ENCODE results near the gene ARHGAP15. TPM values are rescaled to one million over a fixed set of nuclear protein-coding genes. Genes with fewer than 3 reads are reported as not detected.

The ARHGAP15 gene
- total and polyA plus RNA-seq, 9 donors, result 1.5 to 10.0 (median 2.6) TPM

DNA sequence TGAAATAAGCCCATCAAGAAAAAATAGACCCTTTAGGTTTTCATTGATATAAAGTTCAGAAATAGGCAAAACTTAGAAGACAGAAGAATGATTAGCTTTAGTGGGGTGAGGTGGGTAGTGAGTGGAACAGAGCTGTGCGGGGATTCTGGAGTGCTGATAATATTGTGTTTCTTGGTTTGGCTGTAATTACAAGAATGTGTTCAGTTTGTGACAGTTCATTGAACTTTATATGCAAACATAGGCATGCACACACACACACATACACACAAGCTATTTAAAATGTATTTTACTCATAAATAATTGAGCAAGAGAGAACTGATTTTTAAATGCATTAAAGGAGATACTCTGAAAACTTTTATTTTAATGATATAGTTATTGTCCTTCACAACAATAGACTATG is 17.1 kb downstream of the ARHGAP15 start:
- H3K27me3 ChIP-seq, result no peaks in the 10 kb centered on the region
- H3K9me3 ChIP-seq, result no peaks in the 10 kb centered on the region
- no peak overlapping the region for H3K4me3 ChIP-seq
- no peak for DNase-seq
- TF ChIP-seq POLR2A (IDR thresholded peaks at IDR 0.05) (no peak), EP300 (IDR thresholded peaks at IDR 0.05) (no peak)
- TF ChIP-seq, protein P1, sequence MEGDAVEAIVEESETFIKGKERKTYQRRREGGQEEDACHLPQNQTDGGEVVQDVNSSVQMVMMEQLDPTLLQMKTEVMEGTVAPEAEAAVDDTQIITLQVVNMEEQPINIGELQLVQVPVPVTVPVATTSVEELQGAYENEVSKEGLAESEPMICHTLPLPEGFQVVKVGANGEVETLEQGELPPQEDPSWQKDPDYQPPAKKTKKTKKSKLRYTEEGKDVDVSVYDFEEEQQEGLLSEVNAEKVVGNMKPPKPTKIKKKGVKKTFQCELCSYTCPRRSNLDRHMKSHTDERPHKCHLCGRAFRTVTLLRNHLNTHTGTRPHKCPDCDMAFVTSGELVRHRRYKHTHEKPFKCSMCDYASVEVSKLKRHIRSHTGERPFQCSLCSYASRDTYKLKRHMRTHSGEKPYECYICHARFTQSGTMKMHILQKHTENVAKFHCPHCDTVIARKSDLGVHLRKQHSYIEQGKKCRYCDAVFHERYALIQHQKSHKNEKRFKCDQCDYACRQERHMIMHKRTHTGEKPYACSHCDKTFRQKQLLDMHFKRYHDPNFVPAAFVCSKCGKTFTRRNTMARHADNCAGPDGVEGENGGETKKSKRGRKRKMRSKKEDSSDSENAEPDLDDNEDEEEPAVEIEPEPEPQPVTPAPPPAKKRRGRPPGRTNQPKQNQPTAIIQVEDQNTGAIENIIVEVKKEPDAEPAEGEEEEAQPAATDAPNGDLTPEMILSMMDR (IDR thresholded peaks at IDR 0.05), result no peak
- no peaks in the 10 kb centered on the region for H3K4me1 ChIP-seq (ENCODE audit: insufficient read depth)
- no peaks in the 10 kb centered on the region for H3K36me3 ChIP-seq
- intact Hi-C loops (cut with DNase I), result no loop called here
- 49 to 67% (median 49%) methylated on average over 1 of the region's 1 CpG for WGBS, 3 donors
- H3K27ac ChIP-seq, result no peak overlapping the region

DNA sequence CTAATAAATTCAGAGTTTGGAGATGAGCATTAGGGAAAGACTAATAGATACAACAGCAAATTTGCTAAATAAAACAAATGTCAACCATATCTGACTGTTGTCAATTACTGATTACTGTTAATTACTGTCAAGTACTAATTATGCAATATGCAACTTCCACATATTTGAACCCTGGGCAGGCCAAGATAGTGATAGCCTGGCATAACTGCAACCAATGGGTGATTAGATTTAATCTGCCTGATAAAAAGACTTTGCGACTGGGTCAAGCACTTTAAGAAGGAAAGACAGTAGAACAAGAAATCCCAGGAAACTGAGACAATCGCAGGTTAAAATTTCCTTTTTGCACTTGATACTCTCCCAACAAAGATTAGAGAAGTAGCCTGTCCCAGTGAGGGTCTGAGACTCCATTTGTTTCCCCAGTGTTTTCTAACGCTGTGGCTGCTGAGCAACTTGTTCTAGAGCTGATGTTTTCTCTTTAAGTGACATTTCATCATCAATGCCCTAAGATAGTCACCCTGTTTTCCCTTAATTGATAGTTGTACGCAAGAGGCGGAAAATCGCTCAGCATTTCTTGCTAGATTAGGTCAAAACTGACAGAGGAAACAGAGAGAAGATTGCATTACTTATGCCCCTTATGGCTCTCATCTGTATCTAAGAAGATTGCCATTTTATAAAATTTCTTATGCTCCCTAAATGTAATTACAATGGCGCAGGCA is 17.8 kb downstream of the ARHGAP15 start:
- H3K4me1 ChIP-seq (ENCODE audit: insufficient read depth), result no peaks in the 10 kb centered on the region
- no peak overlapping the region for H3K4me3 ChIP-seq
- no peak for DNase-seq
- no peaks in the 10 kb centered on the region for H3K27me3 ChIP-seq
- no peaks in the 10 kb centered on the region for H3K36me3 ChIP-seq
- H3K27ac ChIP-seq, result no peak overlapping the region
- TF ChIP-seq, protein P1 (IDR thresholded peaks at IDR 0.05), result no peak
- TF ChIP-seq EP300 (IDR thresholded peaks at IDR 0.05) (no peak), POLR2A (IDR thresholded peaks at IDR 0.05) (no peak)
- no peaks in the 10 kb centered on the region for H3K9me3 ChIP-seq
- intact Hi-C loops (cut with DNase I), result no loop called here
- 86 to 94% (median 91%) methylated on average over 7 of the region's 7 CpGs for WGBS, 3 donors

DNA sequence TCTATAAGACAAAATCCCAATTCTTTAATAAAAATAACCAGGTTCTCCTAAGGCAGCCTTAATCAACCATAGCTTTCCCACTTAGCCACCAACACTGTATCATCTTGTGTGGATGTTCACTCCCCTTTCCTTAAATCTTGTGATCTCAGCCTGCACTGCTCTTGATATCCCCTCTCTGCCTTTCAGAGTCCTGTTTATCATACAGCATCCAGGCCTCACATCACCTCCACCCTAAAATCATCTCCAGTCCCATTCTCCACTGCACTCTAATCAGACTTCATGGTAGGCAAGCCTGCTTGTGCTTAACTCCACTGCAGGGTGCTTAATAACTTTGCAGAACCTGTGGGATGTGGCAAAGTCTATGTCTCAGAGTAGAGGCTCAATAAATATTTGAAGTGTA is 18.8 kb downstream of the ARHGAP15 start:
- Histone ChIP-seq H3K4me1 (ENCODE audit: insufficient read depth) (no peaks in the 10 kb centered on the region), H3K27ac (no peak overlapping the region), H3K36me3 (no peaks in the 10 kb centered on the region), H3K27me3 (no peaks in the 10 kb centered on the region), H3K9me3 (no peaks in the 10 kb centered on the region), H3K4me3 (no peak overlapping the region)
- DNase-seq, result no peak
- intact Hi-C loops (cut with DNase I), result no loop called here
- TF ChIP-seq, protein P1 (IDR thresholded peaks at IDR 0.05), result no peak
- no peak for TF ChIP-seq POLR2A (IDR thresholded peaks at IDR 0.05)
- TF ChIP-seq EP300 (IDR thresholded peaks at IDR 0.05), result no peak

DNA sequence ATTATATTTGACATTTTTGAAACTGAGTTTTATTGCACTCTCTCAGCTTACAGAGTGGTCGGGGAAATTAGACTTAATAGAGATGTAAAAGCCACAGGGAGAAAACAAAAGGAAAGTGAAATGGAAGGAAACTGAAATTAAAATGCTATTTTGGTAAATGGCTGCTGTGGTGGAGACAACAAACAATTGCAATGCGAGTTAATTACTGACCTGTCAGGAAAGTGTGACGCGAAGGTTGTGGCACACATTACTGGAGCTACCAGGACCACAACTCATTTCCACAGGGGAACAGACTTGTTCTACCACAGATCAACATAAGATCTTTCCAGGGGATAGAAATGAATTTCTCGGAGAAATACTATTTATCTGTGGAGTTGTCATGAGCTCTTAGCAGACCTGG is 19.5 kb downstream of the ARHGAP15 start:
- DNase-seq, result no peak
- 85 to 86% (median 85%) methylated on average over 5 of the region's 5 CpGs for WGBS, 3 donors
- H3K27me3 ChIP-seq, result no peaks in the 10 kb centered on the region
- no peak for TF ChIP-seq POLR2A (IDR thresholded peaks at IDR 0.05)
- TF ChIP-seq, protein P1 (IDR thresholded peaks at IDR 0.05), result no peak
- no peak for TF ChIP-seq EP300 (IDR thresholded peaks at IDR 0.05)
- no peaks in the 10 kb centered on the region for H3K4me1 ChIP-seq (ENCODE audit: insufficient read depth)
- H3K4me3 ChIP-seq, result no peak overlapping the region
- H3K36me3 ChIP-seq, result no peaks in the 10 kb centered on the region
- no peaks in the 10 kb centered on the region for H3K9me3 ChIP-seq
- intact Hi-C loops (cut with DNase I), result no loop called here
- H3K27ac ChIP-seq, result no peak overlapping the region
